C4-2B (cell line): ENCODE data around the gene KIF25.

ENCODE experiments used
- H3K27ac ChIP-seq: fragments of 450-650 bp; 2 replicates; pipeline ENCODE4 v1.5.1; 2017
- ZFX ChIP-seq: fragments of 450-650 bp; IDR thresholded peaks from 2 replicates; pipeline ENCODE4 v1.6.1; 2017
- TF ChIP-seq, protein P1 (sequence below): fragments of 450-650 bp; conservative IDR thresholded peaks from 2 replicates; pipeline ENCODE4 v1.5.1; 2017; ENCODE audit warnings: mild to moderate bottlenecking

KIF25 gene

DNA sequence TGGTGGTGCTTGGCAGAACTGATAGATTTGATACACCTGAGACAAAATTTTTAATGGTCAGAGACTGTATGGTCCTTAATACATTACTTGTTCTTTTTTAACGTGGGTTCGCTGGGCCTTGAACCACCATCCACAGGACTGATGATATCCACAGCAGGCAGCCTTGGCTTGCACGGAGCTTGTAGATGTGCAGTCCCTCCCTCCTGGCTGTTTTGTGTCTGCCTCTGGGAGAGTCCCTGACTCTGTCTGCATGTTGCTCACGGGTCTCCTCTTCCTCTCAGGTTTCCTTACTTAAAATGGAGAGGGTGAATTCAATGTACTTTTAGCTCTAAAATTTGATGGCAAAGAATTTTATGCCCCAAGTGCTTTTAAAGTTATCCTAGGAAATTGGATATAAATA lies 17.5 kb downstream of the KIF25 start:
- TF ChIP-seq ZFX = no peak
- TF ChIP-seq, protein P1, sequence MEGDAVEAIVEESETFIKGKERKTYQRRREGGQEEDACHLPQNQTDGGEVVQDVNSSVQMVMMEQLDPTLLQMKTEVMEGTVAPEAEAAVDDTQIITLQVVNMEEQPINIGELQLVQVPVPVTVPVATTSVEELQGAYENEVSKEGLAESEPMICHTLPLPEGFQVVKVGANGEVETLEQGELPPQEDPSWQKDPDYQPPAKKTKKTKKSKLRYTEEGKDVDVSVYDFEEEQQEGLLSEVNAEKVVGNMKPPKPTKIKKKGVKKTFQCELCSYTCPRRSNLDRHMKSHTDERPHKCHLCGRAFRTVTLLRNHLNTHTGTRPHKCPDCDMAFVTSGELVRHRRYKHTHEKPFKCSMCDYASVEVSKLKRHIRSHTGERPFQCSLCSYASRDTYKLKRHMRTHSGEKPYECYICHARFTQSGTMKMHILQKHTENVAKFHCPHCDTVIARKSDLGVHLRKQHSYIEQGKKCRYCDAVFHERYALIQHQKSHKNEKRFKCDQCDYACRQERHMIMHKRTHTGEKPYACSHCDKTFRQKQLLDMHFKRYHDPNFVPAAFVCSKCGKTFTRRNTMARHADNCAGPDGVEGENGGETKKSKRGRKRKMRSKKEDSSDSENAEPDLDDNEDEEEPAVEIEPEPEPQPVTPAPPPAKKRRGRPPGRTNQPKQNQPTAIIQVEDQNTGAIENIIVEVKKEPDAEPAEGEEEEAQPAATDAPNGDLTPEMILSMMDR = no peak
- H3K27ac ChIP-seq = no peak overlapping the region

DNA sequence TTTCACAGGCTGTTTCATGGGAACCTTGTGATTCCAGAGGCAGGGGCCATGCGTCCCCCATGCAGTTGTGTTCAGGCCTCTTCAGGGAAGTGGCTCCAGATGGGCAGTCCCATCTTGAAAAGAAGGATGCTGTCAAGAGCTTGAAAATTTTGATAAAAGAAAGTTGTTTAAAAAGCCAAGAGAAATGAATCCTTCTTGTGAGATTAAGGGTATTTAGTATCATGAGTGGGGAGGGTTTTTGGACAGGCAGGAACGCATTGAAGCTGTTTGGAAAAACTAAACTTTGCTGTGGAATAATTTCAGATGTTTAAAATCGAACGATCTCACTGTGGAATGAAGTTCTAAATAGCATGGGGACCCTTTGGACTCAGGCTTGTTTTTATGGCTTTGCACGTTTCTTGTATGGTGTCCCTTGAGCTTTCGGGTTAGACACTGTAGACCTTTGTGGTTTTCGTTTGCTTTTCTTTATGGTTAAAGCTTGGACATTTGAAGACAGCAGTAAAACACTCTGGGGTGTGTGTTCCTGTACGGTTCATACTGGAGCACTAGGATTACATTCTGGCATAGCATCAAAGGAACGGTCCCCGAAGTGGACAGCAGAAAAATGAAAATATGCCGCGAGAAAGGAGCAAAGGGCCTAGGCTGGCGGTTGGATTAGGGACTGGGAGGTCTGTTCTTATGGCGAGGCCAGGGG lies 18.2 kb downstream of the KIF25 start:
- TF ChIP-seq, protein P1 = no peak
- TF ChIP-seq ZFX = no peak
- H3K27ac ChIP-seq = no peak overlapping the region

- H3K27ac ChIP-seq = no peak overlapping the region
- no peak for TF ChIP-seq ZFX
- TF ChIP-seq, protein P1 = no peak
Measured at GRCh38 chr6:168016176-168016620, 18.7 kb downstream of the KIF25 start.

- TF ChIP-seq, protein P1 = no peak
- no peak for TF ChIP-seq ZFX
Measured at GRCh38 chr6:168016721-168017525, 19.5 kb downstream of the KIF25 start.

GRCh38 chr6:168017629-168018028 lies 20.2 kb downstream of the KIF25 start:
- TF ChIP-seq, protein P1 = no peak
- TF ChIP-seq ZFX = no peak
- H3K27ac ChIP-seq = peak overlapping the region; percentile 51; the same call in 1 of the 2 replicates

More at GRCh38 chr6:168016721-168017525, 19.5 kb downstream of the KIF25 start:
- H3K27ac ChIP-seq = peak overlapping the region; percentile 51; the same call in 1 of the 2 replicates

DNA sequence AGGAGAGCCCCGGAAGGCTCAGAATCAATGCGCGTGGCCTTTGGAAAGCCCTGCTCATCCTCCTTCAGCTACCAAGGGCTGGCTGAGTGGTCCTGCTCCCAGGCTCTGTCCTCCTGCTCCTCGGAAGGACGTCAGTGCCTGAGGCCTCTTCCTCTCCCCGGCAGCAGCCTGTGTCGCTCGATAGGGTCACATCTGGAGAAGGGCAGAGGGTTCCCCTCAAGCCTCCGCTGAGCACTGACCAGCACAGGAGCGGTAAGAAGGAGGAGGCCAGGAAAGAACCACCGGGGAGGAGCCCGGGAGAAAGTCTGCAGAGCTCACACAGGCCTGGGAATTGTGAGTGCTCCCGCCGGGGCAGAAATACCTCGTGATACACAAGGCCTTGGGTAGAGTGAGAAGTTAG lies 21.2 kb downstream of the KIF25 start:
- no peak overlapping the region for H3K27ac ChIP-seq
- TF ChIP-seq, protein P1 = no peak
- no peak for TF ChIP-seq ZFX

GRCh38 chr6:168020242-168020641 lies 22.8 kb downstream of the KIF25 start:
- TF ChIP-seq ZFX = no peak
- TF ChIP-seq, protein P1 = no peak
- no peak overlapping the region for H3K27ac ChIP-seq
